ENCODE results near the gene TMEM184A. TPM values are rescaled to one million over a fixed set of nuclear protein-coding genes. Genes with fewer than 3 reads are reported as not detected.
A peak's percentile ranks its signal among the peaks of the same experiment; 100 is the strongest.

The TMEM184A gene
- total RNA-seq, 1 donor from 2014 or later, result 8.6 TPM

DNA sequence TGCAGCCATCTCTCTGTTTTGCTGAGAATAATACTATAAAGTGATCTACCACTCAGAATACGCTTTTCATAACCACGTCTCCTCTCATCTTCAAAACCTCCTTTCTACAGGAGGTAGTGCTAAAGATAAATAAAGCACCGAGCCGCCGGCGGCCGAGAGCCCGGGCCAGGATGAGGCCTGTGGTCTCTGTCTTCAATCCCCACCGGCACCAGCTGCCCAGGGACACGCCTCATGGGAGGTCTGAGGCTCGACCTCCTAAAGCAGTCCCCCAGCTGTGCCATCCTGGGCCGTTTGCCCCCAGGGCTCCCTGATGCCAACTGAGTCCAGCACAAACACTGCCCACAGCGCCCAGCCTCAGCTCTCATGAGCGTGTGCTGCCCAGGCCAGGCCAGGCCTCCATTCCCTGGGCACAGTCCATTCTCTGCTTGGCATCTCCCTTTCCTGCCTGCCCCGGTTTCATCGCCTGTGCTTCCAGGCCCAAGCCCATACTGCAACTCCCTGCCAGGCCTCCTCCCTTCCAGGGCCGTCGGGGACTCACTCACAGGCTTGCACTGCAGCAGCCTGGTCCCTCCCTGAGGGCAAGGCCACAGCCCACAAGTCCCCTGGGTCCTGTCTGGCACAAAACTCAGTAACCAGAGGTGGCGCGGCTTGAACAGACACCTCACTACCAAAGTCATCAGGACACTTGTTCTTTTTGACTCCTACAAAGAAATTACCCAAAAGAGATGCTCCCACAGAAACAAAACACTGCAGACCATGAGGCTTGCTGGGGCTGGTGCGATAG lies 54.3 kb downstream of the TMEM184A start:
- TF ChIP-seq, protein P1, sequence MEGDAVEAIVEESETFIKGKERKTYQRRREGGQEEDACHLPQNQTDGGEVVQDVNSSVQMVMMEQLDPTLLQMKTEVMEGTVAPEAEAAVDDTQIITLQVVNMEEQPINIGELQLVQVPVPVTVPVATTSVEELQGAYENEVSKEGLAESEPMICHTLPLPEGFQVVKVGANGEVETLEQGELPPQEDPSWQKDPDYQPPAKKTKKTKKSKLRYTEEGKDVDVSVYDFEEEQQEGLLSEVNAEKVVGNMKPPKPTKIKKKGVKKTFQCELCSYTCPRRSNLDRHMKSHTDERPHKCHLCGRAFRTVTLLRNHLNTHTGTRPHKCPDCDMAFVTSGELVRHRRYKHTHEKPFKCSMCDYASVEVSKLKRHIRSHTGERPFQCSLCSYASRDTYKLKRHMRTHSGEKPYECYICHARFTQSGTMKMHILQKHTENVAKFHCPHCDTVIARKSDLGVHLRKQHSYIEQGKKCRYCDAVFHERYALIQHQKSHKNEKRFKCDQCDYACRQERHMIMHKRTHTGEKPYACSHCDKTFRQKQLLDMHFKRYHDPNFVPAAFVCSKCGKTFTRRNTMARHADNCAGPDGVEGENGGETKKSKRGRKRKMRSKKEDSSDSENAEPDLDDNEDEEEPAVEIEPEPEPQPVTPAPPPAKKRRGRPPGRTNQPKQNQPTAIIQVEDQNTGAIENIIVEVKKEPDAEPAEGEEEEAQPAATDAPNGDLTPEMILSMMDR (IDR thresholded peaks at IDR 0.05; ENCODE audit: unreplicated experiment), result no peak
- peaks cover 12% of the 10 kb centered on the region for H3K36me3 Mint-ChIP-seq (ENCODE audit: insufficient read depth)
- H3K27ac Mint-ChIP-seq, result no peak overlapping the region
- DNase-seq (ENCODE audit: low spot score, unreplicated experiment), result no peak
- H3K9me3 Mint-ChIP-seq (ENCODE audit: low read depth), result no peaks in the 10 kb centered on the region
- H3K4me3 Mint-ChIP-seq (ENCODE audit: low read depth), result peak overlapping the region; percentile 85
- peaks cover 16% of the 10 kb centered on the region for H3K4me1 Mint-ChIP-seq (ENCODE audit: low read depth)
- H3K27me3 Mint-ChIP-seq, result no peaks in the 10 kb centered on the region

DNA sequence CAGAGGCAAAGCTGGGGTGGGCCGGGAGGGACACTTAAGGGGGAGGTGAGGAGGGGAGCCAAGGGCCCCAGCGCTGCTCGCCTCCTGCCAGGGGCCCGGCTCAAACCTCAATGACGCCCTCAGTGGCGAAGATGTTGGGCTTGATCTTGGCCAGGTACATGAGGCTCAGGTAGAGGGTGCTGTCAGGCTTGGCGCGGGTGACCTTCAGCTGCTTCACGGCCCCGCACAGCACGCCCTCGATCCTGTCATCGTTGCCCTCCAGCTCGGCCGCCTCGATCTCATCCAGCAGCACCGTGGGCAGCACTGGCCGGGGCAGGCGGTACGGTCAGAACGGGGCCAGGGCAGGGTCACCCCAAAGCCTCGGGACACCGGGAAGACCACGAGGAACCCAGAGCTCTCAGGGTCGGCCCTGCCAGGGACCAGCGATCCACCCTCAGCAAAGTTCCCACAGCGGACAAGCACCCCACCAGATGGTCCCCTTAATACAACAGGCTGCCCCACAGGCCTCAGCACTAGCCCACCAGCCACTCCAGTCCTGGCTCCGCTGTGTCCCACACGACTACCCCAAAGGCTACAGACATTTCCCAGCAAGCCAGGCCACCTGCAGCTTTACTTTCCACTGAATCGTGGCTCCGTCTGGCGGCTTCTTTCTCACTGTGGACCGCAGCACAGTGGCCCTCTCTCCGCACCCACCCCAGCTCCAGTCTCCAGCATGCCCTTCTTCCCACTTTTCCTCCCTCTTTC lies 55.8 kb downstream of the TMEM184A start:
- peaks cover 13% of the 10 kb centered on the region for H3K4me1 Mint-ChIP-seq (ENCODE audit: low read depth)
- no peak overlapping the region for H3K4me3 Mint-ChIP-seq (ENCODE audit: low read depth)
- H3K27ac Mint-ChIP-seq, result peak overlapping the region; percentile 75
- no peaks in the 10 kb centered on the region for H3K9me3 Mint-ChIP-seq (ENCODE audit: low read depth)
- TF ChIP-seq, protein P1 (IDR thresholded peaks at IDR 0.05; ENCODE audit: unreplicated experiment), result no peak
- no peaks in the 10 kb centered on the region for H3K27me3 Mint-ChIP-seq
- H3K36me3 Mint-ChIP-seq (ENCODE audit: insufficient read depth), result peaks cover 12% of the 10 kb centered on the region
- no peak for DNase-seq (ENCODE audit: low spot score, unreplicated experiment)

DNA sequence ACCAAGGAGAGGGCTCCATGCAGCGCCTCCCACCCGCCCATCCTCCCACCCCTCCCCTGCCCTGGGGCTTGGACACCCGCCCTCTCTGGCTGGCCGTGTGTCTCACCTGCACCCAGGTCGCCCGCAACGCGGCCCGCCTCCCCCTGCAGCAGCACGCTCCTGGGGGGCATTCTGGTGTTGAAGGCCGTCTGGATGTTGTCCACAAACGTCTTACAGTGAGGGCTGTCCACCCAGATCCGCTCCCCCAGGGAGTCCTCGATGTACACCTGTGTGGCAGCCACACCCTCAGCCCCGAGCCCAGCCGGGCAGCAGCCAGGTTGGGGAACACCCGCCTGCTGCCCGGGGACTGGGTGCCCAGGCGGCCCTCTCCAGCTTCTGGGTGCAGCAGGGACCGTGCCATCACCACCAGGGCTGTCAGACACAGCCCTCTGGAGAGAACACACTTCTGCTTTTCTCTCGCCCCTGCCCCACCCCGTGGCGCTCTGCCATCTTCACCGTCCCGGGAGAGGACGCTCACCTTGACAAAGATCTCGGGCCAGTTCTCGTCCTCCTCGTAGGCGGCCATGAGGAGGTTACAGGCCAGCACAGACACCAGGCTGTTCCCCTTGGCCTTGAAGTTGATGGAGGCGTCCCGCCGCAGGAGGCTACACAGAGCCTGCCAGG lies 56.5 kb downstream of the TMEM184A start:
- H3K4me3 Mint-ChIP-seq (ENCODE audit: low read depth), result no peak overlapping the region
- peaks cover 12% of the 10 kb centered on the region for H3K36me3 Mint-ChIP-seq (ENCODE audit: insufficient read depth)
- no peak for DNase-seq (ENCODE audit: low spot score, unreplicated experiment)
- no peaks in the 10 kb centered on the region for H3K27me3 Mint-ChIP-seq
- no peaks in the 10 kb centered on the region for H3K9me3 Mint-ChIP-seq (ENCODE audit: low read depth)
- TF ChIP-seq, protein P1 (IDR thresholded peaks at IDR 0.05; ENCODE audit: unreplicated experiment), result no peak
- no peak overlapping the region for H3K27ac Mint-ChIP-seq
- H3K4me1 Mint-ChIP-seq (ENCODE audit: low read depth), result peaks cover 13% of the 10 kb centered on the region

DNA sequence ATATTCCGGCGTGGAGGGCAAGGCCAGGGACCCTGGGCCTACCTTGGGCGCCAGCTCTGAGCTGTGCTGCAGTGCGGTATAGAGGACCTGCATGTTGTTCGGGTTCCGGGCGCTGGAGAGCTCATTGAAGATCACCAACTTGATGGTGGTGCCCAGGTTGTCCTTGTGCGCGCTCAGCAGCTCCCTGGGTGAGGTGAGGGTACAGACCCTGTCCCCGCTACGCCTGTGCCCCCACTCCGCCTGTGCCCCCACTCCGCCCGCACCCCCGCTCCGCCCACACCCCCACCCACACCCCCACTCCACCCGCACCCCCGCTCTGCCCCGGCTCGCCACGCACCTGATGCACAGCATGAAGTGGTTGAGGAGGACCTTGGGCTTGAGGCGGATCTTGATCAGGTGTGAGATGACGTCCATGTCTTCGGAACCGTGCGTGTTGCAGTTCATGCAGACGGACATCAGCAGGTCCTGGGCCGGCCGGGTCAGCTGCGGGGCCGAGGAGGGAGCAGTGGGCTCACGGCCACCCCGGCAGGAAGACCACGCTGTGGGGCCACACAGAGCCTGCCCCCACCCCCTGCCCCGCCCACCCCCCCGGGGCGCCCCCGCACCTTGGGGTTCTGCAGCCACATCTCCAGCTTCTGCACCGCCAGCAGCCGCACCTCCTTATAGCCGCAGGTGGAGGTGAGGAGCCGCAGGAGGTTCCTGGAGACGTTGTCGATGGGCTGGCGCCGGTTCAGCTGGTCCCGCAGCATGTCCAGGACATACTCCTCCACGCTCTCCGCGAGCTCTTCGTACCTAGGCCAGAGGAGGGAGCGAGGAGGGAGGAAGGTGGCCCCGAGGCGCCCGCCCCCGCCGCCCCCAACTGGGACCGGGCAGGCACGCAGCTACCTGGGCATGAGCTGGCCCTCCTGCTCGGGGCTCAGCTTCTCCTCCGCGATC lies 57.4 kb downstream of the TMEM184A start:
- TF ChIP-seq, protein P1 (IDR thresholded peaks at IDR 0.05; ENCODE audit: unreplicated experiment), result no peak
- H3K27me3 Mint-ChIP-seq, result no peaks in the 10 kb centered on the region
- H3K27ac Mint-ChIP-seq, result no peak overlapping the region
- H3K4me3 Mint-ChIP-seq (ENCODE audit: low read depth), result no peak overlapping the region
- H3K9me3 Mint-ChIP-seq (ENCODE audit: low read depth), result no peaks in the 10 kb centered on the region
- H3K4me1 Mint-ChIP-seq (ENCODE audit: low read depth), result peaks cover 12% of the 10 kb centered on the region
- peaks cover 12% of the 10 kb centered on the region for H3K36me3 Mint-ChIP-seq (ENCODE audit: insufficient read depth)
- no peak for DNase-seq (ENCODE audit: low spot score, unreplicated experiment)
